Small intestine (tissue), 7 donors: ENCODE measurements around the gene LRRC3. TPM values are rescaled to one million over a fixed set of nuclear protein-coding genes. Genes with fewer than 3 reads are reported as not detected.
"Not testable (repeated sequence)": the region's sequence is repeated elsewhere in the genome, so short reads cannot be mapped to it uniquely, and the experiment has no call there.

ENCODE experiments used
- DNase-seq, 2 donors: peaks; one replicate each; pipeline versions ENCODE4 v3.0.0 to v3.0.0-alpha.2; 2013
- FAIRE-seq: peaks from 2 replicates; lab custom pipeline; 2012; peaks lifted over from hg19 to GRCh38; lab: Jason Lieb, UNC
- H3K27ac ChIP-seq, 3 donors: one replicate each; pipeline ENCODE4 v1.5.1; 2013; ENCODE audit warnings: low read length in 2 of 3, mild to moderate bottlenecking in 2 of 3, control low read depth in 1 of 3, inconsistent platforms in 1 of 3, low read depth in 1 of 3, moderate library complexity in 1 of 3
- H3K27me3 ChIP-seq, 3 donors: one replicate each; pipeline ENCODE4 v1.6.1; 2013; ENCODE audit warnings: low read length in 3 of 3, inconsistent platforms in 1 of 3; ENCODE audit not compliant: control insufficient read depth in 3 of 3, insufficient read depth in 3 of 3
- H3K36me3 ChIP-seq, 3 donors: one replicate each; pipeline ENCODE4 v1.6.1; 2013; ENCODE audit warnings: low read length in 3 of 3, inconsistent platforms in 1 of 3, low read depth in 1 of 3, mild to moderate bottlenecking in 1 of 3, moderate library complexity in 1 of 3; ENCODE audit not compliant: control insufficient read depth in 3 of 3, insufficient read depth in 2 of 3
- H3K4me1 ChIP-seq, 3 donors: one replicate each; pipeline ENCODE4 v1.6.1; 2013; ENCODE audit warnings: low read length in 2 of 3, inconsistent platforms in 1 of 3, low read depth in 1 of 3, mild to moderate bottlenecking in 1 of 3, moderate library complexity in 1 of 3; ENCODE audit not compliant: control insufficient read depth in 3 of 3, insufficient read depth in 2 of 3
- H3K4me3 ChIP-seq, 3 donors: one replicate each; pipeline ENCODE4 v1.5.1; 2013; ENCODE audit warnings: low read length in 3 of 3, control low read depth in 1 of 3, inconsistent platforms in 1 of 3, low read depth in 1 of 3, mild to moderate bottlenecking in 1 of 3, moderate library complexity in 1 of 3
- H3K9me3 ChIP-seq, 2 donors: one replicate each; pipeline ENCODE4 v1.6.1; 2013; ENCODE audit warnings: low read depth in 1 of 2, low read length in 1 of 2; ENCODE audit not compliant: control insufficient read depth in 2 of 2, insufficient read depth in 1 of 2
- WGBS, 3 donors: extraction: QIAGEN DNeasy Blood & Tissue Kit; methylation state at CpG; one replicate each; pipeline ENCODE4 v1.1.7; 2013; 5-methylcytosine and 5-hydroxymethylcytosine counted together
- polyA plus RNA-seq, 4 donors: library from polyadenylated mRNA; stranded (reverse) in 3 of 4; unstranded in 1 of 4; fragments of 200-250 nt in 3 of 4; fragments of 120-200 nt in 1 of 4; gene quantifications; one replicate each; pipeline versions ENCODE4 v1.2.1 to v1.2.3, GENCODE V29; 2013
- donor health status: healthy with polysubstance abuse.
- donor health status: control.
- donor health status: control.
- donor health status: Bipolar disorder and iron deficiency.
- donor health status: healthy.

LRRC3 gene
- polyA plus RNA-seq, 4 donors, result 0.22 to 17.3 (median 1.3) TPM

DNA sequence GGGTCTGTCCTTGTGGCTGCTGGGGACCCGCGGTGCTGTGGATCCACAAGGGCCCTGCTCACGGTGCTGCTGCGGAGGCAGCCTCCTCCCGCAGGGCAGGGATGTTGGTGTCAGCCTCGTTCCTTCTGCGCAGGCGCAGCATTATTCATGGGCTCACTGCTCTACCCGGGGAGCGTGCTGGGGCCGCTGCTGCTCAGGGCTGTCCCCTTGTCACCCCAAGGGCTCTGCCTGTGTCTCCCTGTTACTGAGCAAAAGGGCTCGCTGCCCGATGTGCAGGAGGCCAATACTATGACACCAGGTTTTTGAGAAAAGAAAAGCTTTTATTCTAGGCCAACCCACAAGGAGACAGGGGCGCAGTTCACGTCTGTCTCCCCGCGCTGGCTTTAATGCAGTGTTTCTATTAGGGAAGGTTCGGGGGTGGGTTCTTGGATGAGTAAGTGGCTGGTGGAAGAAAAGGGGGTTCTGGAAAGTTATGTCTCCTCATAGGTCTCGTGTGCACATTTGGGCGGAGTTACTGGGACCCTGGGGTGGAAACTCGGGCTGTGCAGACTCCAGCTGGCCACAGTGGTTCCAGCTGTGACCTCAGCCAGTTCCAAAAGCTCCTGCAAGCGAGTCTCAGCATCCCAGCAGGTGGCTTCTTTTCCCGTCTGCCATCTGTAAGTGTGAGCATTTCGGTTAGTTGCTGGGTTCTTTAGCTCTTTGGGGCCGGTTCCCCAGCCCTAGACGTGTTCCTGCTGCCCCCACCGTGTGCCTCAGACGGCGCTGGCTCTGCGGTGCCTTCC, 40.8 kb upstream of the LRRC3 start:
- H3K9me3 ChIP-seq, result peaks cover 0 to 10% of the 10 kb centered on the region in 2 donors
- WGBS, 3 donors, result 84 to 89% (median 86%) methylated on average over 29 to 30 of the region's 30 CpGs
- FAIRE-seq (no peak), DNase-seq (no peak)
- H3K4me1 ChIP-seq, result no peaks in the 10 kb centered on the region
- peaks cover 0 to 2% (median 0%) of the 10 kb centered on the region in 3 donors for H3K27me3 ChIP-seq
- H3K27ac ChIP-seq, result no peak overlapping the region
- H3K4me3 ChIP-seq, result no peak overlapping the region
- H3K36me3 ChIP-seq, result no peaks in the 10 kb centered on the region

DNA sequence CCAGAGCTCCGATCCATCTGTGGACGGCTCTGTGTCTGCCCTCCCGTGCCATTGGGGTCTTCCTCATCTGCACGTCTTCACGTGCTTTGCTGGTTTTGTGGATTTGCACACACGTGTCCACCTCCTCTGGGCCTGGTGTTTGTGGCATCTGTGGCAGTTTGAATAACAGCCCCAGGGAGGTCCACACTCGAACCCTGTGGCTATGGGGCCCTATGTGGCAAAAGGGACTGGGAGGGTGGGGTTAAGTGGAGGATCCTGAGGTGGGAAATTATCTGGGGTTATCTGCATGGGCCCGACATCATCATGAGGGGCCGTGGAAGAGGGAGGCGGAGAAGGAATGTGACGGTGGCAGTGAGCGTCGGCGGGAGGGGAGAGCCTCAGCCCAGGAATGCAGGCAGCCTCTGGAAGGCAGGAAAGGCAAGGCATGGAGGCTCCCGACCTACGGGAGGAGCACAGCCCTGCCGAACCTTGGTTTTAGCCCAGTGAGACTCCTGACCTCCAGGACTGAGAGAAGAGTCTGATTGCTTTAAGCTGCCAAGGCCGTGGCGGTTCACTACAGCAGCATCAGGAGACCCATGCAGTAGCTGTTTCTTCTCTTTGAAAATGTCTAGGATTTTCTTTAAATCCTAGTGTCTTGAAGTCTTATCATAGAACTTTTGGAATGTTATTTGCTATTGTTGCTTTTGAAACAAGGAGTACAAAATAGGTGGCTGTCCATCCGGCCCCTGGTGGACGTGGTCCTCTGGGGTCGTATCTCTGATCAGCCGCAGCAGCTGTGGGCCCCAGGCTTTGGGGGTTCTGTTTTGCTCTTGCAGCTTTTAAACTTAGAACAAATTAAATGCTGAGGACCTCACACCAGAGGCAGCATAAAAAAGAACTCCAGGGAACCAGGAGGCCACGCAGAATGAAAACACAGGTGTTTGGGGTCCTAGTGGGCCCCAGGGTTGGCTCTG, 40.0 kb upstream of the LRRC3 start:
- Histone ChIP-seq H3K36me3 (no peaks in the 10 kb centered on the region), H3K27me3 (peaks cover 0 to 2% (median 0%) of the 10 kb centered on the region in 3 donors), H3K4me3 (no peak overlapping the region), H3K27ac (no peak overlapping the region), H3K9me3 (peaks cover 0 to 10% of the 10 kb centered on the region in 2 donors), H3K4me1 (no peaks in the 10 kb centered on the region)
- WGBS, 3 donors, result 56 to 75% (median 68%) methylated on average over 21 to 24 of the region's 24 CpGs
- DNase-seq (no peak), FAIRE-seq (no peak)

DNA sequence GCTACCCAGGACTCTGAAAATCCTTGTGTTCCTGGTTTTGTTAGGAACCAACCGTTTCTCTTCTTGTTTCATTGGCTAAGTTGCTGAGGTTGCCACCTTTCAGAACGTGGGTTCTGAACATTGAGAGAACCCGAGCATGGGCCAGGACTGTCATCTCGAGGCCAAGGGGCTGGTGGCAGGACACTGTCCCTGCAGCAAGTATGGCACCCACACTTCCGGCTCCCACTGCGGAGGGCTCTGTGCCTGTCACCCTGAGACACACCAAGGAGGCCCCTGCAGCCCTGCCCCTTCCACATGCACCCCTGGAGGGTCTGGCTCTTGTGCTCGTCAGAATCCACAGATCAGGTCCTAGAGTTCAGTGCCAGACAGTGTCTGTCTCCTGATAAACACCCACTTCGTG, 39.1 kb upstream of the LRRC3 start:
- Histone ChIP-seq H3K4me1 (no peaks in the 10 kb centered on the region), H3K36me3 (no peaks in the 10 kb centered on the region), H3K9me3 (peaks cover 0 to 10% of the 10 kb centered on the region in 2 donors), H3K27me3 (peaks cover 0 to 2% (median 0%) of the 10 kb centered on the region in 3 donors), H3K27ac (no peak overlapping the region), H3K4me3 (no peak overlapping the region)
- FAIRE-seq, result no peak
- no peak for DNase-seq
- whole genome bisulfite sequencing, 3 donors, result 71 to 76% (median 72%) methylated on average over 8 of the region's 8 CpGs

DNA sequence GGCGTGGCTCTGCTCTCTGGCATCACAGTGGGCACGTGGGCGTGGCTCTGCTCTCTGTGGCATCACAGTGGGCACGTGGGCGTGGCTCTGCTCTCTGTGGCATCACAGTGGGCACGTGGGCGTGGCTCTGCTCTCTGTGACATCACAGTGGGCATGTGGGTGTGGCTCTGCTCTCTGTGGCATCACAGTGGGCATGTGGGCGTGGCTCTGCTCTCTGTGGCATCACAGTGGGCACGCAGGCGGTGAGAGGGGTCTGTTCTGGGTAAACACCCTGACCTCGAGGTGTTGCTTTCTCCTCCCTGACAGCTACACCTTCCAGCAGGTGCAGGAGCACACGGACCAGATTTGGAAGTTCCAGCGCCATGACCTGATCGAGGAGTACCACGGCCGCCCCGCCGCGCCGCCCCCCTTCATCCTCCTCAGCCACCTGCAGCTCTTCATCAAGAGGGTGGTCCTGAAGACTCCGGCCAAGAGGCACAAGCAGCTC, 37.6 kb upstream of the LRRC3 start:
- not testable (repeated sequence) for FAIRE-seq, DNase-seq, H3K27me3 ChIP-seq

DNA sequence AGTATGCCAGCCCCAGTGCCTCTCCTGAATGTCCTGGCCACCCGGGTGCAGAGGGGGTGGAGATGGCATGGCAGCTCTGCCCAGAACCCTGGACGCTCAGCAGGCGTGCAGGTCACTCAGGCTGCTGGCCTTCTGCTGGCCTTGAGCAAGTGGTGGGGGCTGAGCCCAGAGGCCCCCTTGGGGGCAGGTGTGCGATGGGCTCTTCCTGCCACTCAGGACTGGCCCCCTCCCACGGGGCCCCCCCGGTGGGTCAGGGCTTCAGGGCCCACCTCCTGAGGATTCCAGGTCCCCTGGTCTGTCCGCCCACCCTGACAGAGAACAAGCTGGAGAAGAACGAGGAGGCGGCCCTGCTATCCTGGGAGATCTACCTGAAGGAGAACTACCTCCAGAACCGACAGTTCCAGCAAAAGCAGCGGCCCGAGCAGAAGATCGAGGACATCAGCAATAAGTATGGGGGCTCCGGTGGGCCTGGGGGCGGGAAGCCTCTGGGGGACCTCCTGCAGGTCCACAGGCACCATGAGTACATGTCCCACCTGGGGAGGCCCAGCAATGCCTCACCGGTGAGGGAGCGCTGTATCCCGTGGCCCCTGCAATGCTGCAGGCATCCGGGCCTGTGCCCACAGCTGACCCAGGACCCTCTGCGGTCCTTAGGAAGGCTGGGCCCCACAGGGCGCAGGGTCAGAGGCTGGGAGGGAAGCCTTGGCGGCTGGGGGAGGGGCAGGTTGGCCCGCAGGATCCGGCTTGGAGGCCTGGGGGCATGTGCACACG, 37.0 kb upstream of the LRRC3 start:
- peaks cover 0 to 2% (median 0%) of the 10 kb centered on the region in 3 donors for H3K27me3 ChIP-seq
- H3K27ac ChIP-seq, result no peak overlapping the region
- WGBS, 3 donors, result 88 to 94% (median 91%) methylated on average over 21 to 25 of the region's 25 CpGs
- peaks cover 0 to 10% of the 10 kb centered on the region in 2 donors for H3K9me3 ChIP-seq
- no peak for FAIRE-seq
- no peaks in the 10 kb centered on the region for H3K36me3 ChIP-seq
- no peak for DNase-seq
- H3K4me1 ChIP-seq, result no peaks in the 10 kb centered on the region
- no peak overlapping the region for H3K4me3 ChIP-seq

More for the DNA sequence above, 37.6 kb upstream of the LRRC3 start:
- H3K4me3 ChIP-seq, H3K4me1 ChIP-seq, H3K36me3 ChIP-seq, H3K27ac ChIP-seq: not testable (repeated sequence)
- WGBS, 3 donors, result 87 to 93% (median 92%) methylated on average over 19 to 21 of the region's 21 CpGs
- peaks cover 0 to 10% of the 10 kb centered on the region in 2 donors for H3K9me3 ChIP-seq

DNA sequence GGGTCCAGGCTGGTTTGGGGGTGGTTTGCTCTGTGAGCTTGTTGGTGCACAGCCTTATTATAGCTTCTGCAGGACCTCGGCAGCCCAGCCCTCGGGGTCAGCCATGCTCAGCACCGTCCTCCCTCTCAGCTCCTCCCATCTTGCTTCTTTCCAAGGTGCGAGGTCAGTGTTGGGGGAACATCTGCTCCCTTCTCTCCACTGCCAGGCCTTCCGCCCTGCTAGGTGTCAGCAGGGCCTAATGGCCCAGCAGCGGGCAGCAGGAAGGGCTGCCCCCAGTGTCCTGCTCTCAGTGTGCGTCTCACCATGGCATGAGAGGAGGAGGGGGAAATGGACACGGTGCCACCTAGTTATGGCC, 36.5 kb upstream of the LRRC3 start:
- no peak overlapping the region for H3K4me3 ChIP-seq
- H3K27me3 ChIP-seq, result no peaks in the 10 kb centered on the region
- H3K36me3 ChIP-seq, result no peaks in the 10 kb centered on the region
- no peaks in the 10 kb centered on the region for H3K4me1 ChIP-seq
- no peak overlapping the region for H3K27ac ChIP-seq
- DNase-seq, result no peak
- WGBS, 3 donors, result 95 to 96% (median 95%) methylated on average over 8 of the region's 8 CpGs
- FAIRE-seq, result no peak
- H3K9me3 ChIP-seq, result peaks cover 0 to 10% of the 10 kb centered on the region in 2 donors

DNA sequence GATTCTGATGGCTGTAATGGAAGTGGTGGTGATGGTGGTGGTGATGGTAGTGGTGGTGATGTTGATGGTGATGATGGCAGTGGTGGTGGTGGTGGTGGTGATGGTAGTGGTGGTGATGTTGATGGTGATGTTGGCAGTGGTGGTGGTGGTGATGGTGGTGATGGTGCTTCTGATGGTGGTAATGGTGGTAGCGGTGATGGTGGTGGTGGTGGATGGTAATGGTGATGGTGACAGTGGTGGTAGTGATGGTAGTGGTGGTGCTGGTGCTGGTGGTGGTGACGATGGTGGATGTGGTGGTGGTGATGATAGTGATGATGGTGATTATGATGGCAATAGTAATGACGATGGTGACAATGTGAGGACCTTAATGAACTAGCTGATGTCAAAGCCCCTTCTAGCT, 35.6 kb upstream of the LRRC3 start:
- 93 to 96% (median 96%) methylated on average over 3 of the region's 3 CpGs for whole genome bisulfite sequencing, 3 donors
- DNase-seq (no peak), FAIRE-seq (no peak)
- no peaks in the 10 kb centered on the region for H3K4me1 ChIP-seq
- H3K27me3 ChIP-seq, result no peaks in the 10 kb centered on the region
- no peak overlapping the region for H3K4me3 ChIP-seq
- no peaks in the 10 kb centered on the region for H3K36me3 ChIP-seq
- peaks cover 0 to 10% of the 10 kb centered on the region in 2 donors for H3K9me3 ChIP-seq
- no peak overlapping the region for H3K27ac ChIP-seq
